GM12891 (cell line): ENCODE data around the gene CREB5.

ENCODE experiments used
- PAX5 ChIP-seq: IDR thresholded peaks from 2 replicates; pipeline ENCODE4 v1.6.1; 2011; ENCODE audit warnings: low read length, moderate library complexity, mild to moderate bottlenecking; ENCODE audit not compliant: insufficient read depth, severe bottlenecking
- POLR2AphosphoS5 ChIP-seq: IDR thresholded peaks from 2 replicates; pipeline ENCODE4 v1.6.1; 2011; ENCODE audit warnings: low read depth, low read length, control low read depth
- TAF1 ChIP-seq: IDR thresholded peaks from 2 replicates; pipeline ENCODE4 v1.6.1; 2011; ENCODE audit warnings: low read depth, low read length, control low read depth

GRCh38 chr7:28560767-28561166 is 148.4 kb downstream of the CREB5 start:
- TF ChIP-seq POLR2AphosphoS5 (no peak), TAF1 (no peak), PAX5 (no peak)
